ENCODE data around the gene LDB2.
"Not testable (repeated sequence)": the region's sequence is repeated elsewhere in the genome, so short reads cannot be mapped to it uniquely, and the experiment has no call there.

The LDB2 gene

DNA sequence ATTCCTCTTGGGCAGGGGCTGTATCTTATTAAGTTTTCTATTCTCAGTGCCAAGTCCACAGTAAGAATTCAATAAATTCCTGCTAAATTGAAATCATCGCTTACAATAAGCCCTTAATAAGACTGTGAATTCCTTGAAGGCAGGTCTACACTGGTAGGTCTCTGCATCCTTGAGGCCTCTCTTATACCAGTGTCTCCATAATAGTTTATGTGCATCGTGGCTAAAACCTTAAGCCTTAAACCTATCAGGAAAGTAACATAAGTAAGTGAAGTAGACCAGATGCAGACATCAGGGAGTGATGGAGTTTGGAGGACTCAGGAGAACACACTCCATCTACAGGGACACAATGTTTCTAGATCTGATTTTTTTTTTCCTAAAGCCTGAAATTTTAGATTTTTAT is 240.3 kb downstream of the LDB2 start:
- Histone ChIP-seq H3K4me1 (ENCODE audit: insufficient read depth, low read length) (no peaks in the 10 kb centered on the region; the same call in 1 of the 2 replicates), H3K9ac (ENCODE audit: low read depth, low read length) (no peak overlapping the region), H3K36me3 (ENCODE audit: insufficient read depth, low read depth, low read length) (peaks cover 2% of the 10 kb centered on the region; the same call in 1 of the 2 replicates), H3K27me3 (ENCODE audit: insufficient read depth, low read length) (no peaks in the 10 kb centered on the region), H3K27ac (ENCODE audit: low read length) (no peak overlapping the region), H3K9me3 (ENCODE audit: insufficient read depth, low read depth, low read length) (no peaks in the 10 kb centered on the region), H3K4me3 (ENCODE audit: low read length) (no peak overlapping the region)

DNA sequence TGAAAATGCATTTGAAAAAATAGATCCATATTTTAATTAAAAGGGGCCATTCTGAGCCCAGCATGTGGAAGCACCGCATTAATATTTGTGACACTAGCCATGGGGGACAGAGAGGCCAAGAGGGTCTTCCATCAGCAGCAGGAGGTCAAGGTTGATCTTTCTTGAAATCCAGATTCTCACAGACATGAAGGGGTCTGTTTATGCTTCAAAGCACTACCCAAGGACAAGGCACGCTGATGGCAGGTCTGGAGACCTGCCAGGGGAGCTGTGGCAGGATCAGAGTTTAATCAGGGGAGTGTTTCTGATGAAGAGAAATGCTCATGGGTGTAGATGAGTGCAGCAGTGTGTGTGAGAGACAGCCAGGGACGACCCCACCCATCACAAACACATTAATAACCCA is 243.3 kb downstream of the LDB2 start:
- Histone ChIP-seq H3K27ac (ENCODE audit: low read length) (no peak overlapping the region), H3K27me3 (ENCODE audit: insufficient read depth, low read length) (no peaks in the 10 kb centered on the region), H3K4me3 (ENCODE audit: low read length) (no peak overlapping the region), H3K4me1 (ENCODE audit: insufficient read depth, low read length) (no peaks in the 10 kb centered on the region), H3K9ac (ENCODE audit: low read depth, low read length) (no peak overlapping the region), H3K9me3 (ENCODE audit: insufficient read depth, low read depth, low read length) (no peaks in the 10 kb centered on the region), H3K36me3 (ENCODE audit: insufficient read depth, low read depth, low read length) (no peaks in the 10 kb centered on the region)

DNA sequence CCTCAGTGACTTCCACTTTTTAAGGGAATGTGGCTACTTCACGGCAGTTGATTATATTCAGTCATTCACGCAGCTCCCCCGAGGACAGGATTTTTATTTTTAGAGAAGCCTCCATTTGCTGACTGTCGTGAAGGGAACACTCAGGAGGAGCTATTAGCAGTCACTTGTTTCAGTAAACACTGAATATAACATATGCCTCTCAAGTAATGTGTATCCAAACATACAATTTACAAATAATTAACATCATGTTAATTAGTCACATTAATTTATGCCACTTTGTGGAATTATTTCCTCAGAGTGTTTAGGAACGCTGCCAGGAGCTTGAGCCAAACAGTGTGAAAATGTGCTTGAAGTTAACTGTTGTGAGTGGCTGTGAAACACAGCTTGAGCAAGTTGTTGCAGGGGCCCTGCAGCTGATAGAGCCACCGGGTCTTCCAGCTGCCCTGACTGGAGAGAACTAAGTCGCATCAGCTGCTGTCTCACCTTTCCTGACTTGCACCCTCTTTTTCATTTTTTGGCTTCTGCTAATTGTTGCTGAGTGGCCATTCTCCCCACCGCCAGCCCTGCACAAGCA is 245.6 kb downstream of the LDB2 start:
- no peaks in the 10 kb centered on the region for H3K4me1 ChIP-seq (ENCODE audit: insufficient read depth, low read length)
- H3K9ac ChIP-seq (ENCODE audit: low read depth, low read length) = no peak overlapping the region
- no peak overlapping the region for H3K27ac ChIP-seq (ENCODE audit: low read length)
- no peak overlapping the region for H3K4me3 ChIP-seq (ENCODE audit: low read length)
- no peaks in the 10 kb centered on the region for H3K27me3 ChIP-seq (ENCODE audit: insufficient read depth, low read length)
- no peaks in the 10 kb centered on the region for H3K9me3 ChIP-seq (ENCODE audit: insufficient read depth, low read depth, low read length)
- H3K36me3 ChIP-seq (ENCODE audit: insufficient read depth, low read depth, low read length) = no peaks in the 10 kb centered on the region

DNA sequence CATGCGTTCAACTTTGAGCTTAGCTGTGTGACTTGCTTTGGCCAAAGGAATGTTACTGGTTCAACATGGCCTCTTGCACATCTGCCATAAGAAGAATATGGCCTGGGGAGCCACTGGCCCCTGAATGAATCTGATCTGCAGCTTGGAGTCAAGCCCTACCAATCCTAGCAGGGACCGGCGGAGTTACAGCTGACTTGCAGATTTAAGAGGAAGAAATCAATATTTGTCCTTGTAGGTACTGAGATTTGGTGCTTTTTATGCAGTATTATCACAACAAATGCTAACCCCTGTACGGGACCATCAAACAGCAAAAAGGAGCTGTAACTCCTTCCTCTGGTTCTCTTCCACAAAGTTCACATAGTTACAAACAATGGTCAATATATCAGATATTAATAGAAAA is 252.0 kb downstream of the LDB2 start:
- Histone ChIP-seq H3K9ac (ENCODE audit: low read depth, low read length) (no peak overlapping the region), H3K9me3 (ENCODE audit: insufficient read depth, low read depth, low read length) (no peaks in the 10 kb centered on the region), H3K27ac (ENCODE audit: low read length) (no peak overlapping the region), H3K27me3 (ENCODE audit: insufficient read depth, low read length) (no peaks in the 10 kb centered on the region), H3K4me1 (ENCODE audit: insufficient read depth, low read length) (no peaks in the 10 kb centered on the region), H3K4me3 (ENCODE audit: low read length) (no peak overlapping the region), H3K36me3 (ENCODE audit: insufficient read depth, low read depth, low read length) (no peaks in the 10 kb centered on the region)

DNA sequence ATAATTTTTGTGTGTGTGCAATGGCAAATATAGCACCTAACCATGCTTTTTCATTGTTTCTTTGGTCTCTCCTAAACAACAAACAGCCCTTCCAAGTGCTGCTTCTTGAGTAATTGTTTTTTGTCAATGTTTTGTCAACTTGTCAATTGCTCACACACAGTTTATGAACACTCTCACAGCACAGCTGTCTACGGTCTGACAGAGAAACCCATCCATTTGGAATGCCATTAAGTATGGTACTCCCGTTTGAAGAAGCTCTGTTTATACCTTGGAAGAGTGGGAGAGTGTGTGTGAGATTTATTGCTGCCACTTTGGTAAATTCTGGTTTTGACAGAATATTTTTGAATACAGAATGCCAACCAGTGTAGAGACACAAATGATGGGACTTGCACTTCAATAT is 254.6 kb downstream of the LDB2 start:
- Histone ChIP-seq H3K9me3 (ENCODE audit: insufficient read depth, low read depth, low read length) (no peaks in the 10 kb centered on the region), H3K36me3 (ENCODE audit: insufficient read depth, low read depth, low read length) (no peaks in the 10 kb centered on the region), H3K9ac (ENCODE audit: low read depth, low read length) (no peak overlapping the region), H3K4me1 (ENCODE audit: insufficient read depth, low read length) (no peaks in the 10 kb centered on the region), H3K4me3 (ENCODE audit: low read length) (no peak overlapping the region), H3K27me3 (ENCODE audit: insufficient read depth, low read length) (no peaks in the 10 kb centered on the region), H3K27ac (ENCODE audit: low read length) (no peak overlapping the region)

DNA sequence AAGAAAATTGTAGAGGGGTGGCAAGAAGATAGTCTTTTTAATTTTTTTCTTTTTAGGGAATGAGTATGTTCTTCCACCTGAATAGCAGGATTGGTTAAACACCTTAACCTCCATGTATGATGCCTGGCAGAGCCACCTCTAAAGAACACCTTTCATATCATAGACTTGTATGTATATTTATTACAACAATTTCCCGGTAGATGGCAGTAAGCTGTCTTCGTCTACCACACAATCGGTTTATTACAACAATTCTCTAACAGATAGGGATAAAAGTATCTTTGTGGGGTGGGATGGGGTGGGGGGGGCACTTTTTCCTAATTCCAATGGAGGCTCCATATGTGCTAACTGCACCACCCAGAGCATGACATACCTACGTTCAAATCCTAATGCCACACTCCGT is 255.5 kb downstream of the LDB2 start:
- Histone ChIP-seq H3K27ac (ENCODE audit: low read length) (no peak overlapping the region), H3K27me3 (ENCODE audit: insufficient read depth, low read length) (no peaks in the 10 kb centered on the region)

DNA sequence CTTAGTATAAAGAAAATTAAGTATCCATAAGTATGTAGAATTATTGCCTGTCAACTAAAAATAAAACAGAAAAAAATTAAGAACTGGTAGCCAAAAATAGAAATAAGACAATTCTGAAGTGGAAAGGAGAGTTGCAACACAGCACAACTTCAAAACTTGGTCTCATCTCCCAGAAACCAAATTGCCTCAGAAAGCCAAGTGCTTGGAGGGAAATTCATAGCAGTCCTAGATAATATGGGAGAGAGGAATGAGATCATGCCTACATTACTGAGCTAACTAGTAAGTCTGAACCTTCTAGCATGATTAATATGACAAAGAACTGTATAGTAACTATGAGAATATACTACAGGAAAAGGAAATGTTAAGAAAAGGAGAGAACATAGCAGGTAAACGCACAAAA is 256.5 kb downstream of the LDB2 start:
- Histone ChIP-seq H3K36me3 (ENCODE audit: insufficient read depth, low read depth, low read length) (no peaks in the 10 kb centered on the region), H3K27ac (ENCODE audit: low read length) (no peak overlapping the region), H3K9me3 (ENCODE audit: insufficient read depth, low read depth, low read length) (no peaks in the 10 kb centered on the region), H3K4me3 (ENCODE audit: low read length) (no peak overlapping the region), H3K9ac (ENCODE audit: low read depth, low read length) (no peak overlapping the region), H3K4me1 (ENCODE audit: insufficient read depth, low read length) (peaks cover 7% of the 10 kb centered on the region; the same call in 1 of the 2 replicates), H3K27me3 (ENCODE audit: insufficient read depth, low read length) (no peaks in the 10 kb centered on the region)

More for the DNA sequence above, 255.5 kb downstream of the LDB2 start:
- no peak overlapping the region for H3K9ac ChIP-seq (ENCODE audit: low read depth, low read length)
- H3K9me3 ChIP-seq (ENCODE audit: insufficient read depth, low read depth, low read length) = no peaks in the 10 kb centered on the region
- no peaks in the 10 kb centered on the region for H3K4me1 ChIP-seq (ENCODE audit: insufficient read depth, low read length)
- H3K36me3 ChIP-seq (ENCODE audit: insufficient read depth, low read depth, low read length) = no peaks in the 10 kb centered on the region
- H3K4me3 ChIP-seq (ENCODE audit: low read length) = no peak overlapping the region

DNA sequence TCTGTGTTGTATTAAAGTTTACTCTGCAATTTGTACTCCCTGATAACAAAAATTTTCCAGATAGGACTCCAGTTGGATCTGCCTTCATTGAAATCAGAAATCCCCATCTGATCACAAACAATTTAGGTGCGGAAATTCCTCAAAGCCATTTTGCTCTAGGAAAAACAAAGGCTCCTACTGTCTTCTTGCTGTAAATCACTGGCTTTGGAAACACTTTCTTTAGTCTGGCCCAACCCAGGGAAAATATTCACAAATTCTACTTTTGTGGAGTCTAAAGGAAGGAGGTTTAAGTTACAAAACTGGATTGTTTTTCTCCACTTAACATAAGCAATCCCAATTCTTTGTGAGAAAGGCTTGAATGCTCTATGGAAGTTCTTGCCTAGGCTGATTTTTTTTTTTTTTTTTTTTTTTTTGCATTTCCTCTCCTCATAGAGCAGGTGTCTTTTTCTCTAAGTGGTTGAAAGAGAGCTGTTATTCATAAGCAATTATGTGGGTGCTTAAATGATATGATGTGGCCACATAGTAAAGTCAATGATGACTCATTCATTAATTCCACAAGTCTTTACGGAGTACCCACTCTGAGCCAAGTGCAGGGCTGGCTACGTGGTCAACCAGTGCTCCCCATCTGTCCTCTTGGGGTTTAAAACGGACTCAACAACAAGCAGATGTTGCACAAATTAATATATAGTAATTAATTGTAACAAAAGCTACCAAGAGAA is 261.4 kb downstream of the LDB2 start:
- H3K27me3 ChIP-seq (ENCODE audit: insufficient read depth, low read length) = no peaks in the 10 kb centered on the region
- H3K9ac ChIP-seq (ENCODE audit: low read depth, low read length) = no peak overlapping the region
- no peaks in the 10 kb centered on the region for H3K9me3 ChIP-seq (ENCODE audit: insufficient read depth, low read depth, low read length)
- H3K4me3 ChIP-seq (ENCODE audit: low read length) = no peak overlapping the region
- no peaks in the 10 kb centered on the region for H3K36me3 ChIP-seq (ENCODE audit: insufficient read depth, low read depth, low read length)
- no peak overlapping the region for H3K27ac ChIP-seq (ENCODE audit: low read length)
- H3K4me1 ChIP-seq (ENCODE audit: insufficient read depth, low read length) = peaks cover 10% of the 10 kb centered on the region; the same call in 1 of the 2 replicates

DNA sequence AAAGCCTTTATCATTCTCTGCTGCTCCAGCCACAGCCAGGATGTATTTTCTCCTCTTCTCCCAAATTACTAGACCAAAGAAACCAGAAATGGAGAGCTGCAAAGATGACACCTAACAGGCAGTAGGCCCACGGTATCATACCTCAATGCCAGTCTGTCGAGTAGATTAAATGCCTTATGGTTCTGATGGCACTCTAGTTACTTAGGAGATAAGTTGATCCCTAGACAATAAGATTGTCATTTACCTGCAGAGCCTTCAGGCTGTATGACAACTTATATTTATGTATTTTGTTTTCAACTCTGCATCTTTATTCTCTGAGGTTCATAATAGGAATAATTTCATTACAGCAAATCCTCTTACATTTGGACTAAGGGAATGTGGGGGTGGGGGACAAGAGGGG is 262.1 kb downstream of the LDB2 start:
- peaks cover 10% of the 10 kb centered on the region; the same call in 1 of the 2 replicates for H3K4me1 ChIP-seq (ENCODE audit: insufficient read depth, low read length)

DNA sequence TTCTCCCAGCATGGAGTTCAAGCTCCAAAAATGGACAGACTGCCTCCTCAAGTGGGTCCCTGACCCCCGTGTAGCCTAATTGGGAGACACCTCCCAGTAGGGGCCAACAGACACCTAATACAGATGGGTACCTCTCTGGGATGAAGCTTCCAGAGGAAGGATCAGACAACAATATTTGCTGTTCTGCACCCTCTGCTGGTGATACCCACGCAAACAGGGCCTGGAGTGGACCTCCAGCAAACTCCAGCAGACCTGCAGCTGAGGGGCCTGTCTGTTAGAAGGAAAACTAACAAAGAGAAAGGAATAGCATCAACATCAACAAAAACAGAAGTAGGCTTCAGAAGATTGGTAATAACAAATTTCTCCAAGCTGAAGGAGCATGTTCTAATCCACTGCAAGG is 269.2 kb downstream of the LDB2 start:
- not testable (repeated sequence) for H3K4me3 ChIP-seq (ENCODE audit: low read length); H3K9ac ChIP-seq (ENCODE audit: low read depth, low read length); H3K36me3 ChIP-seq (ENCODE audit: insufficient read depth, low read depth, low read length); H3K27ac ChIP-seq (ENCODE audit: low read length); H3K9me3 ChIP-seq (ENCODE audit: insufficient read depth, low read depth, low read length); H3K4me1 ChIP-seq (ENCODE audit: insufficient read depth, low read length); H3K27me3 ChIP-seq (ENCODE audit: insufficient read depth, low read length)

More for the DNA sequence above, 262.1 kb downstream of the LDB2 start:
- Histone ChIP-seq H3K27ac (ENCODE audit: low read length) (no peak overlapping the region), H3K9me3 (ENCODE audit: insufficient read depth, low read depth, low read length) (no peaks in the 10 kb centered on the region), H3K36me3 (ENCODE audit: insufficient read depth, low read depth, low read length) (no peaks in the 10 kb centered on the region), H3K27me3 (ENCODE audit: insufficient read depth, low read length) (no peaks in the 10 kb centered on the region), H3K4me3 (ENCODE audit: low read length) (no peak overlapping the region), H3K9ac (ENCODE audit: low read depth, low read length) (no peak overlapping the region)

DNA sequence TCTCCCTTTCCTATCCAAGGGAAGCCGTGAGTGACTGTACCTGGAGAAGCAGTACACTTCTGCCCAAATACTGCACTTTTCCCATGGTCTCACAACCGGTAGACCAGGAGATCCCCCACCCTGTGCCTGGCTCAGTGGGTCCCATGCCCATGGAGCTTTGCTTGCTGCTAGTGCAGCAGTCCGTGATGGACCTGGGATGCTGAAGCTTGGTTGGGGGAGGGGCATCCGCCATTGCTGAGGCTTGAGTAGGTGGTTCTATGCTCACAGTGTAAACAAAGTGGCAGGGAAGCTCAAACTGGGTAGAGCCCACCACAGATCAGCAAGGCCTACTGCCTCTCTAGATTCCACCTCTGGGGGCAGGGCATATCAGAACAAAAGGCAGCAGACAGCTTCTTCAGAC is 269.6 kb downstream of the LDB2 start:
- not testable (repeated sequence) for H3K36me3 ChIP-seq (ENCODE audit: insufficient read depth, low read depth, low read length); H3K27me3 ChIP-seq (ENCODE audit: insufficient read depth, low read length); H3K9me3 ChIP-seq (ENCODE audit: insufficient read depth, low read depth, low read length); H3K9ac ChIP-seq (ENCODE audit: low read depth, low read length); H3K4me3 ChIP-seq (ENCODE audit: low read length); H3K4me1 ChIP-seq (ENCODE audit: insufficient read depth, low read length); H3K27ac ChIP-seq (ENCODE audit: low read length)

DNA sequence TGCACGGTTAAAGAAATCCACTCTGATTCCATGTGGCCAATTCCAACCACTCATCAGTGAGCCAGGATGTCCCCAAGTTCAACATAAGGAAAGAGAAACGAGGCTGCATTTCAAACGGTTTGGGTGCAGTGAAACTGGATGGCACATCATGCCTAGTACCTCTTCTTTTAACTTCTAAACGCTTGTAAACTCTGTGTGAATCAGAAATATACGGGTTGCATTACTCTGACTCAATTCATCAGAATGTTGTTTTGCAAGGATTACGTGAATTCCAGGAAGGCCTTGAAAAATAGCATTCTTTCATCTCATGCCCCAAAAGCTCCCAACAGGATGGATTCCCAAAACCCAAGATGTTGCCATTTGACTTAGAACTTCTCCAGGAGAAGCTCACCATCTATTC is 270.4 kb downstream of the LDB2 start:
- Histone ChIP-seq H3K9me3 (ENCODE audit: insufficient read depth, low read depth, low read length) (no peaks in the 10 kb centered on the region), H3K4me3 (ENCODE audit: low read length) (no peak overlapping the region), H3K36me3 (ENCODE audit: insufficient read depth, low read depth, low read length) (no peaks in the 10 kb centered on the region), H3K4me1 (ENCODE audit: insufficient read depth, low read length) (no peaks in the 10 kb centered on the region), H3K27ac (ENCODE audit: low read length) (no peak overlapping the region), H3K9ac (ENCODE audit: low read depth, low read length) (no peak overlapping the region), H3K27me3 (ENCODE audit: insufficient read depth, low read length) (no peaks in the 10 kb centered on the region)

All from iPS-20b (cell line).